T-cell (primary cell): ENCODE data around the gene RALGAPA1. TPM values are rescaled to one million over a fixed set of nuclear protein-coding genes. Genes with fewer than 3 reads are reported as not detected.
"Not testable (repeated sequence)": the region's sequence is repeated elsewhere in the genome, so short reads cannot be mapped to it uniquely, and the experiment has no call there.

ENCODE experiments used
- ATAC-seq, 4 experiments: fragments of 200-7000 bp in 3 of 4; fragments of 150-1000 bp in 1 of 4; cut with Tn5 transposase; replicated peaks in 1 of 4; 1 replicate in 3 of 4; 2 replicates in 1 of 4; pipeline ENCODE4 v1.10.0; 2021; ENCODE audit warnings: moderate library complexity in 3 of 4, mild to moderate bottlenecking in 2 of 4, moderate number of reproducible peaks in 1 of 4
- CTCF ChIA-PET, 2 donors: fragments of 300-600 bp; sonication (Branson Sonifier 250); formaldehyde crosslinking; loops; one replicate each; lab custom pipeline; 2022; ENCODE audit warnings: antibody characterized with exemption in 2 of 2; lab: Charles Lee
- POLR2A ChIA-PET, 2 donors: fragments of 300-600 bp; sonication (Branson Sonifier 250); formaldehyde crosslinking; loops; one replicate each; lab custom pipeline; 2022; ENCODE audit warnings: antibody characterized with exemption in 2 of 2; lab: Charles Lee
- DNase-seq, 35 experiments: peaks; one replicate each; pipeline versions ENCODE4 v3.0.0 to v3.0.0-alpha.2; 2013 to 2023
- H3K27ac ChIP-seq: one replicate; pipeline ENCODE4 v1.5.1; 2013; ENCODE audit warnings: low read length
- H3K27me3 ChIP-seq, 2 experiments: replicated peaks in 1 of 2; 1 replicate in 1 of 2; 2 replicates in 1 of 2; pipeline versions ENCODE4 v1.6.1 to v1.7.0; 2013; ENCODE audit warnings: low read length in 1 of 2, mixed read lengths in 1 of 2; ENCODE audit not compliant: control insufficient read depth in 2 of 2, insufficient read depth in 2 of 2; ENCODE audit errors: extremely low read depth in 1 of 2
- H3K36me3 ChIP-seq, 2 donors: 1 replicate in 1 of 2; 2 replicates in 1 of 2; pipeline versions ENCODE4 v1.6.1 to v1.7.0; 2013; ENCODE audit warnings: low read length in 1 of 2; ENCODE audit not compliant: control insufficient read depth in 2 of 2, insufficient read depth in 1 of 2; ENCODE audit errors: extremely low read depth in 1 of 2
- H3K4me1 ChIP-seq, 2 experiments: 1 replicate in 1 of 2; 2 replicates in 1 of 2; pipeline versions ENCODE4 v1.6.1 to v1.7.0; 2013; ENCODE audit warnings: low read length in 2 of 2, mixed read lengths in 1 of 2; ENCODE audit not compliant: insufficient read depth in 2 of 2, control insufficient read depth in 1 of 2; ENCODE audit errors: extremely low read depth in 1 of 2
- H3K4me3 ChIP-seq, 2 donors: 1 replicate in 1 of 2; 2 replicates in 1 of 2; pipeline versions ENCODE4 v1.5.1 to v1.7.0; 2013; ENCODE audit warnings: mild to moderate bottlenecking in 2 of 2, low read length in 1 of 2, moderate library complexity in 1 of 2; ENCODE audit not compliant: control insufficient read depth in 1 of 2; ENCODE audit errors: extremely low read depth in 1 of 2
- H3K9me3 ChIP-seq: 2 replicates; pipeline ENCODE4 v1.7.0; 2013
- H3K27ac Mint-ChIP-seq, 2 donors: one replicate each; pipeline ENCODE4 v1.8.0; 2020 to 2021; ENCODE audit warnings: mild to moderate bottlenecking in 2 of 2, mixed read lengths in 2 of 2
- H3K27me3 Mint-ChIP-seq, 2 donors: one replicate each; pipeline ENCODE4 v1.8.0; 2021 to 2022; ENCODE audit warnings: mixed read lengths in 2 of 2
- H3K36me3 Mint-ChIP-seq: one replicate; pipeline ENCODE4 v1.8.0; 2021; ENCODE audit warnings: mixed read lengths
- H3K4me1 Mint-ChIP-seq, 3 donors: one replicate each; pipeline ENCODE4 v1.8.0; 2020 to 2022; ENCODE audit warnings: mixed read lengths in 3 of 3, mild to moderate bottlenecking in 1 of 3
- H3K4me3 Mint-ChIP-seq, 3 donors: one replicate each; pipeline ENCODE4 v1.8.0; 2020 to 2022; ENCODE audit warnings: mild to moderate bottlenecking in 3 of 3, mixed read lengths in 3 of 3, moderate library complexity in 3 of 3
- H3K9me3 Mint-ChIP-seq, 3 donors: one replicate each; pipeline ENCODE4 v1.8.0; 2020 to 2022; ENCODE audit warnings: mixed read lengths in 3 of 3
- WGBS: methylation state at CpG from one replicate; pipeline ENCODE4 v1.1.5; 2013; ENCODE audit warnings: missing lambda C conversion rate; ENCODE audit not compliant: insufficient coverage; 5-methylcytosine and 5-hydroxymethylcytosine counted together
- total RNA-seq, 35 experiments: library from RNA in 6 of 35; stranded (reverse) in 6 of 35; fragments of 120-200 nt in 1 of 35; gene quantifications; one replicate each; pipeline versions ENCODE4 v1.2.1 to v1.2.4 and lab custom pipeline; 2013 to 2026

The RALGAPA1 gene
- total RNA-seq, 5 donors from 2014 or later (not counting 1 experiment from before 2014, with no cell fraction given) = 65.1 to 88.9 (median 82.9) TPM

- ChIA-PET POLR2A (interaction anchor here in 1 of 2 donors (0.5 to 0.6 kb wide), 2 partner anchors 12 to 386 kb away, joined by 3 to 7 read pairs; no protein-coding TSS in a partner anchor), CTCF (interaction anchor here (0.9 to 2.0 kb wide), 2 partner anchors 545 to 546 kb away, joined by 3 to 8 read pairs; no protein-coding TSS in a partner anchor)
- no peaks in the 10 kb centered on the region for H3K4me1 Mint-ChIP-seq
- DNase-seq = peak in 16 of 35 experiments; percentile 0 to 51 (median 6)
- no peak overlapping the region for H3K27ac Mint-ChIP-seq
- WGBS = no CpG with 5 or more reads among the region's 1 CpG
- Histone ChIP-seq H3K36me3 (peaks cover 0 to 33% of the 10 kb centered on the region in 2 donors), H3K27ac (no peak overlapping the region), H3K9me3 (no peaks in the 10 kb centered on the region), H3K27me3 (no peaks in the 10 kb centered on the region), H3K4me3 (no peak overlapping the region), H3K4me1 (no peaks in the 10 kb centered on the region)
- H3K36me3 Mint-ChIP-seq = peaks cover 35% of the 10 kb centered on the region
- peak in 1 of 4 experiments; percentile 62 for ATAC-seq
- H3K9me3 Mint-ChIP-seq = no peaks in the 10 kb centered on the region
- no peaks in the 10 kb centered on the region for H3K27me3 Mint-ChIP-seq
- H3K4me3 Mint-ChIP-seq = no peak overlapping the region
Observed at GRCh38 chr14:35687335-35687939, 121.7 kb downstream of the RALGAPA1 start.

GRCh38 chr14:35683688-35684087 is 125.4 kb downstream of the RALGAPA1 start:
- peaks cover 0 to 29% of the 10 kb centered on the region in 2 donors for H3K36me3 ChIP-seq
- H3K9me3 ChIP-seq, H3K4me3 ChIP-seq, H3K4me3 Mint-ChIP-seq, H3K4me1 Mint-ChIP-seq, ATAC-seq, H3K4me1 ChIP-seq, DNase-seq, H3K27ac ChIP-seq, POLR2A ChIA-PET, H3K27me3 Mint-ChIP-seq, H3K9me3 Mint-ChIP-seq, CTCF ChIA-PET, H3K27ac Mint-ChIP-seq, H3K27me3 ChIP-seq: not testable (repeated sequence)
- WGBS = no CpG with 5 or more reads among the region's 4 CpGs
- H3K36me3 Mint-ChIP-seq = peaks cover 32% of the 10 kb centered on the region

- Histone ChIP-seq H3K9me3 (no peaks in the 10 kb centered on the region), H3K4me1 (no peaks in the 10 kb centered on the region), H3K27ac (no peak overlapping the region), H3K4me3 (no peak overlapping the region), H3K27me3 (no peaks in the 10 kb centered on the region), H3K36me3 (peaks cover 0 to 32% of the 10 kb centered on the region in 2 donors)
- H3K36me3 Mint-ChIP-seq = peaks cover 34% of the 10 kb centered on the region
- H3K27me3 Mint-ChIP-seq = no peaks in the 10 kb centered on the region
- H3K4me3 Mint-ChIP-seq = no peak overlapping the region
- DNase-seq (no peak), ATAC-seq (no peak)
- no peaks in the 10 kb centered on the region for H3K4me1 Mint-ChIP-seq
- CTCF ChIA-PET = no interaction called here
- H3K27ac Mint-ChIP-seq = no peak overlapping the region
- no CpG with 5 or more reads among the region's 2 CpGs for WGBS
- POLR2A ChIA-PET = no interaction called here
- H3K9me3 Mint-ChIP-seq = no peaks in the 10 kb centered on the region
Observed at GRCh38 chr14:35682802-35683201, 126.3 kb downstream of the RALGAPA1 start.

- H3K4me3 ChIP-seq = no peak overlapping the region
- no peaks in the 10 kb centered on the region for H3K27me3 Mint-ChIP-seq
- DNase-seq (no peak), ATAC-seq (no peak)
- CTCF ChIA-PET = no interaction called here
- H3K27me3 ChIP-seq = no peaks in the 10 kb centered on the region
- H3K36me3 Mint-ChIP-seq = peaks cover 36% of the 10 kb centered on the region
- H3K9me3 ChIP-seq = no peaks in the 10 kb centered on the region
- POLR2A ChIA-PET = no interaction called here
- H3K4me3 Mint-ChIP-seq = no peak overlapping the region
- peaks cover 0 to 43% of the 10 kb centered on the region in 2 donors for H3K36me3 ChIP-seq
- H3K9me3 Mint-ChIP-seq = no peaks in the 10 kb centered on the region
- H3K27ac Mint-ChIP-seq = no peak overlapping the region
- no peaks in the 10 kb centered on the region for H3K4me1 Mint-ChIP-seq
- no peak overlapping the region for H3K27ac ChIP-seq
- no peaks in the 10 kb centered on the region for H3K4me1 ChIP-seq
- 100% methylated on average over 1 of the region's 1 CpG for WGBS
Observed at GRCh38 chr14:35678403-35679028, 130.6 kb downstream of the RALGAPA1 start.

GRCh38 chr14:35669782-35670181 is 139.3 kb downstream of the RALGAPA1 start:
- Mint-ChIP-seq H3K36me3 (peaks cover 46% of the 10 kb centered on the region), H3K27ac (no peak overlapping the region), H3K4me3 (no peak overlapping the region), H3K4me1 (no peaks in the 10 kb centered on the region), H3K27me3 (no peaks in the 10 kb centered on the region), H3K9me3 (no peaks in the 10 kb centered on the region)
- Histone ChIP-seq H3K27me3 (no peaks in the 10 kb centered on the region), H3K9me3 (no peaks in the 10 kb centered on the region), H3K4me1 (no peaks in the 10 kb centered on the region), H3K4me3 (no peak overlapping the region), H3K27ac (no peak overlapping the region), H3K36me3 (peaks cover 0 to 27% of the 10 kb centered on the region in 2 donors)
- no peak for DNase-seq
- ATAC-seq = no peak
- WGBS = 100% methylated on average over 1 of the region's 3 CpGs
- ChIA-PET POLR2A (no interaction called here), CTCF (interaction anchor here (0.6 to 1.0 kb wide), 2 partner anchors 19 to 1400 kb away, joined by 3 read pairs; no protein-coding TSS in a partner anchor)

- H3K9me3 ChIP-seq = no peaks in the 10 kb centered on the region
- Mint-ChIP-seq H3K27me3 (no peaks in the 10 kb centered on the region), H3K27ac (peak overlapping the region in 1 of 2 donors; percentile 2), H3K4me1 (no peaks in the 10 kb centered on the region), H3K9me3 (no peaks in the 10 kb centered on the region), H3K36me3 (peaks cover 55% of the 10 kb centered on the region), H3K4me3 (no peak overlapping the region)
- DNase-seq = no peak
- H3K4me1 ChIP-seq = no peaks in the 10 kb centered on the region
- no peak overlapping the region for H3K27ac ChIP-seq
- no peak for ATAC-seq
- ChIA-PET POLR2A (no interaction called here), CTCF (no interaction called here)
- no peak overlapping the region for H3K4me3 ChIP-seq
- peaks cover 0 to 21% of the 10 kb centered on the region in 2 donors for H3K36me3 ChIP-seq
- no peaks in the 10 kb centered on the region for H3K27me3 ChIP-seq
Observed at GRCh38 chr14:35666429-35667043, 142.6 kb downstream of the RALGAPA1 start.
